ENCODE data around the gene NDUFV1.
A peak's percentile ranks its signal among the peaks of the same experiment; 100 is the strongest.
"Not testable (repeated sequence)": the region's sequence is repeated elsewhere in the genome, so short reads cannot be mapped to it uniquely, and the experiment has no call there.

Gene NDUFV1

DNA sequence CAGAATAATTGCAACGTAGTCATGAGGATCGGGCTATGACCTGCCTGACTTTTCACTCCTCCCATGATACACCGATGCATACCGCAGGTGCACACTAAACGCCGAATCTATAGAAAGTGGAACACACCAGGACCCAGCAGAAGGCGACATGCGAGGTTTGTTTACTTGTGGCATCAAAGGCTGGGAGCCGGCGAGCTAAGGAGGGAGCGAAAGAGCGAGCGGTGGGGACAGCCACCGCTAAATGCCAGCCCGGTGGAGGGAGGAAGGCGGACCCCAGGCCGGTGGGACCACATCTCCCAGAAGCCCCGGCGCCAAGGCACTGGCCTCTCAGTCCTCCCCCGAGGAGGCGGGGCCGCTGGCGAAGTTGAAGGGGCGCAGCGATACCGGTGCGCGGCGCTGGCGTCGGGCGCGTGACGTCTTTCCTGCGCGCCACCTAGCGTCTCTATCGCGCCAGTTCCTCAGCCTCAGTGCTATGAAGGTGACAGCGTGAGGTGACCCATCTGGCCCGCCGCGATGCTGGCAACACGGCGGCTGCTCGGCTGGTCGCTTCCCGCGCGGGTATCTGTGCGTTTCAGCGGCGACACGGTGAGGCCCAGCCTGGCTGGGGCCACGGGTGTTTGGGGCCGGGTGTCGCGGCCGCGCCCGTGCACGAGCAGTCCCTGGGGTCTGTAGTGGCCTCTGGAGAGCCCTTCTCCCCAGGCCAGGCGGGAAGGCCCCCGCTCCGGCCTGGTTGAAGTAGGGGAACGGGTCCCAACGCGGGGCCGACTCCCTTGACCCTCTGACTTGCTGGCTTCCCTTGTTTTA lies at the start of gene NDUFV1:
NDUFV1 (plus strand) TSS at position 445 of the 804 bp plus-strand sequence; CDS start at position 514, 69 bp downstream.
- peak; percentile 93 for DNase-seq (ENCODE audit: low spot score)

GRCh38 chr11:67558084-67558772 lies 48.5 kb upstream of the NDUFV1 start:
- no peak for DNase-seq (ENCODE audit: low spot score)

DNA sequence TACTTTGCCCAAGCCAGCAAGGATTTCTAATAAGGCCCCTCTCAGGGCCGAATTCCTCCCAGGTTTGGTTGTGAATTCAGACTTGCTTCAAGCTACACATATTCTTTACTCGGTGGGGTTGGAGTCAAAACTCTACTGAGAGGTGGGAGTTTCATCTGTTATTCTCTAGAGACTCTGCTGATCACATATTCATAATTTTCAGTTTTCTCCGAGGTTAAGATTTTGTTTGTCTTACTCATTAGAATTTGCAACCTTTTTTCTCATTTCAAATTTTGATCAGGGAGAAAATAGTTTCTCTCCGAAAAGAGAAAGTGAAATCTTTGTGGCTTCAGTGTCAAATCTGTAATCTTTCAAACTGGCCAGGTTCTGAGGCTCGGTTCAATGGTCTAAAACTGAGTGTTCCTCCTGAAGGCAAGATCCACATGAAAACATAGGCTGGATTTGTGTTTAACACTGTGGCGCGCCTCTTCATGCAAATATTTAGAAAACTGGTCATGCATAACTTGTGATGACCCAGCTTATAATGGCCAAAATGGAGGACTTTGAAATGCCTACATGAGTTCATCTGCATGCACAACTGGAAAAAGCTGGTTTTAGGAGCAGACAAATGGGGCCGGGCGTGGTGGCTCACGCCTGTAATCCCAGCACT lies 44.6 kb upstream of the NDUFV1 start:
- no peak for DNase-seq (ENCODE audit: low spot score)

GRCh38 chr11:67562963-67563704 lies 43.6 kb upstream of the NDUFV1 start:
- DNase-seq (ENCODE audit: low spot score), result no peak

DNA sequence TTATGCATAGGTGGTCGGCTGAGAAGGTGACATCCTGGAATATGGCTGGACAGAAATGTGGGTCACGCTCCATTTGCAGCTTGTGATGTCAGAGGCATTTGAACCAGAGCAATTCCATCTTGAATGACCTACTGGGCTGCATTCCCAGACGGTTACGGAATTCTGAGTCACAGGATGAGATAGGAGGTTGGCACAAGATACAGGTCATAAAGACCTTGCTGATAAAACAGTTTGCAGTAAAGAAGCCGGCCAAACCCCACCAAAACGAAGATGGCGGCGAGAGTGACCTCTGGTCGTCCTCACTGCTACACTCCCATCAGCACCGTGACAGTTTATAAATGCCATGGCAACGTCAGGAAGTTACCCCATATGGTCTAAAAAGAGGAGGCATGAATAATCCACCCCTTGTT lies 43.0 kb upstream of the NDUFV1 start:
- not testable (repeated sequence) for DNase-seq (ENCODE audit: low spot score)

DNA sequence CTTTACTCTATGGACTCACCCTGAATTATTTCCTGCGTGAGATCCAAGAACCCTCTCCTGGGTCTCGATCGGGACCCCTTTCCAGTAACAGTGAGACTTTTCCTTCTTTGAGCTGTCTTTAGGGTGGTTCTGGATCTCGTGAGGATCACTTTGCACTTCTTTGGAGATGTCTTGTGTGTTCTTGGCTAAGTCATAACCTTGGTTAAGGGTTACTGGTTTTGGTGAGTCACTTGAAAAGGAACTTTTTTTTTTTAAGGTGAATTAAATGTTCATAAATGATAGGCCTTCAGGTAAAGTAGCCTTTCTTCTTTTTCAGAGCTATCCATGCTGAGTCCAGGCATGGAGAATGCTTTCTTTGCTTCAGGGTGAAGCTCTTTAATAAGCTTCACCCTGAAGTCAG lies 42.5 kb upstream of the NDUFV1 start:
- DNase-seq (ENCODE audit: low spot score), result no peak

DNA sequence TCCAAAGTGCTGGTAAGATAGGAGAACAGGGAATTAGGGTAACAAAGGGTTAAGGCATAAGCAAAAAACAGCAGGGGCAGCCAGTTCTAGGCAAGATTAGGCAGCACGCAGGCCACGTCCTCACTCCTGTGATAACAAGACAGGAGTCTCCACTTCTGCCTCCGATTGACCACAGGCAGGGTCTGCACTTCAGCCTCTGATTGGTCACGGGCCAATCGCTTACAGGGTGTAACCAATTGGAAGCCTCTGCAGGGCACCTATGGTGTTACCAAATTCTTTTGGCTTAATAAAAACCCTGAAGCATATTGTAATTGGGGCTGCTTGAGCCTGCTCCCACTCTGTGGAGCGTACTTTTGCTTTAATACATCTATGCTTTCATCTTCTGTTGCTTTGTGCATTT lies 35.3 kb upstream of the NDUFV1 start:
- no peak for DNase-seq (ENCODE audit: low spot score)

DNA sequence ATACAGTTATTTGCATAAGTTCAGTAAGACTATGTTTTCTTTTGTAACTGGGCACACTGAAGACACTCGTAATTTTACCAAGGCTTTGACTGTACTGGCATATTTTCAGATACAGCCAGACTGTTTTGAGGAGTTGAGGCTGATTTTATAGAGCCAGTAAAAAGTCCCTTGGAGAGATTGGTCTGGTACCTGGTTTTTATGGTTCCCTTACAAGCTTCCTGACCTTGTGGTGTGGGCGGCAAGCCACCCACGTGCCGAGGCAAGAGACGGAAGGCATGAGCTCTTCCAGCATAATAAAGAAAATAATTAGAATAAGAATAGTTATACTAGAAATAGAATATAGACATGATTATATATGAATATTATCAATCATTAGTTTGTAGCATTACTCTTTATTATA lies 34.4 kb upstream of the NDUFV1 start:
- no peak for DNase-seq (ENCODE audit: low spot score)

DNA sequence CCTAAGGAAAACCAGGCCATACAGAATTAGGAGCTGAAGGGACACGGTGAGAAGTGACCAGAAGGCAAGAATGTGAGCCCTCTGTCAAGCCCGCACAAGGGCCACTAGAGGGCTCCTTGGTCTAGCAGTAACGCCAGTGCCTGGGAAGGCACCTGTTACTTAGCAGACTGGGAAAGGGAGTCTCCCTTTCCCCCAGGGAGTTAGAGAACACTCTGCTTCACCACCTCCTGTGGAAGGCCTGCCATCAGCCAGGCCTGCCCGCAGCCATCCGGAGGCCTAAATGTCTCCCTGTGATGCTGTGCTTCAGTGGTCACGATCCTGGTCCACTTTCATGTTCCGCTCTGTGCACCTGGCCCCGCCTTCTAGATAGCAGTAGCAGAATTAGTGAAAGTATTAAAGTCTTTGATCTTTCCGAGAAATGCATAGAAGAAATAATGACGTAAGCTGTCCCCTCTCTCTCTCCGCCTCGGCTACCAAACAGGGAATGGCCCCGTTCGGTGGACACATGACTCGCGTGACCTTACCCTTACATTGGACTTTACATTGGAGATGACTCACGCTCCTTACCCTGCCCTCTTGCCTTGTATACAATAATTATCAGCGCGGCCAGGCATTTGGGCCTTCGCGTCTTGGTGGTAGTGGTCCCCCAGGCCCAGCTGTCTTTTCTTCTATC lies 33.9 kb upstream of the NDUFV1 start:
- peak; percentile 29 for DNase-seq (ENCODE audit: low spot score)

DNA sequence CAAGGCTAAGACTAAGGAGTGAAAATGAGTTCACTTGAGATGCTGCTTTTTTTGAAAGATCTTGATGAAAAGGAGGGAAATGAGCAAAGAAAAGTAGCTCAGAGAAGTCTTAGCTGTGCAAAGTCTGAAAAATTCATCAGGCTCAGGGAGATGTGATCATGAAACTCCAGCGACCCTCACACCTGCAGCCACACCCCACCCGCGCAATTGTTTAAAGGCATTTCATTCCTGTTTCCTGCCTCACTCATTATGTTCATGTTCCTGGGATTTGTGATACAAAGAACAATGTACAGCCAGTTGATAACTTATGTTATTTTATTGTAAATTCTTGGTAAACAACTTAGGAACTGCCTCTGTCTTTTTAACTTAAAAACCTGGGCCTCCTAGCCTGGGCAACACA lies 31.8 kb upstream of the NDUFV1 start:
- DNase-seq (ENCODE audit: low spot score), result no peak

- DNase-seq (ENCODE audit: low spot score), result no peak
Measured at GRCh38 chr11:67576735-67577475, 29.8 kb upstream of the NDUFV1 start.

- DNase-seq (ENCODE audit: low spot score), result no peak
Measured at GRCh38 chr11:67577951-67578350, 28.8 kb upstream of the NDUFV1 start.

- no peak for DNase-seq (ENCODE audit: low spot score)
Measured at GRCh38 chr11:67581469-67581868, 25.3 kb upstream of the NDUFV1 start.

GRCh38 chr11:67582011-67582410 lies 24.7 kb upstream of the NDUFV1 start:
- no peak for DNase-seq (ENCODE audit: low spot score)

DNA sequence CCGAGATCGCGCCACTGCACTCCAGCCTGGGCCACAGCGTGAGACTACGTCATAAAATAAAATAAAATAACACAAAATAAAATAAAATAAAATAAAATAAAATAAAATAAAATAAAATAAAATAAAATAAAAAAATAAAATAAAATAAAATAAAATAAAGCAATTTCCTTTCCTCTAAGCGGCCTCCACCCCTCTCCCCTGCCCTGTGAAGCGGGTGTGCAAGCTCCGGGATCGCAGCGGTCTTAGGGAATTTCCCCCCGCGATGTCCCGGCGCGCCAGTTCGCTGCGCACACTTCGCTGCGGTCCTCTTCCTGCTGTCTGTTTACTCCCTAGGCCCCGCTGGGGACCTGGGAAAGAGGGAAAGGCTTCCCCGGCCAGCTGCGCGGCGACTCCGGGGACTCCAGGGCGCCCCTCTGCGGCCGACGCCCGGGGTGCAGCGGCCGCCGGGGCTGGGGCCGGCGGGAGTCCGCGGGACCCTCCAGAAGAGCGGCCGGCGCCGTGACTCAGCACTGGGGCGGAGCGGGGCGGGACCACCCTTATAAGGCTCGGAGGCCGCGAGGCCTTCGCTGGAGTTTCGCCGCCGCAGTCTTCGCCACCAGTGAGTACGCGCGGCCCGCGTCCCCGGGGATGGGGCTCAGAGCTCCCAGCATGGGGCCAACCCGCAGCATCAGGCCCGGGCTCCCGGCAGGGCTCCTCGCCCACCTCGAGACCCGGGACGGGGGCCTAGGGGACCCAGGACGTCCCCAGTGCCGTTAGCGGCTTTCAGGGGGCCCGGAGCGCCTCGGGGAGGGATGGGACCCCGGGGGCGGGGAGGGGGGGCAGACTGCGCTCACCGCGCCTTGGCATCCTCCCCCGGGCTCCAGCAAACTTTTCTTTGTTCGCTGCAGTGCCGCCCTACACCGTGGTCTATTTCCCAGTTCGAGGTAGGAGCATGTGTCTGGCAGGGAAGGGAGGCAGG lies 23.2 kb upstream of the NDUFV1 start, which contains the start of gene GSTP1:
GSTP1 (plus strand) TSS at position 566 of the 958 bp plus-strand sequence; CDS start at position 598, 32 bp downstream.
- peak; percentile 36 for DNase-seq (ENCODE audit: low spot score)

DNA sequence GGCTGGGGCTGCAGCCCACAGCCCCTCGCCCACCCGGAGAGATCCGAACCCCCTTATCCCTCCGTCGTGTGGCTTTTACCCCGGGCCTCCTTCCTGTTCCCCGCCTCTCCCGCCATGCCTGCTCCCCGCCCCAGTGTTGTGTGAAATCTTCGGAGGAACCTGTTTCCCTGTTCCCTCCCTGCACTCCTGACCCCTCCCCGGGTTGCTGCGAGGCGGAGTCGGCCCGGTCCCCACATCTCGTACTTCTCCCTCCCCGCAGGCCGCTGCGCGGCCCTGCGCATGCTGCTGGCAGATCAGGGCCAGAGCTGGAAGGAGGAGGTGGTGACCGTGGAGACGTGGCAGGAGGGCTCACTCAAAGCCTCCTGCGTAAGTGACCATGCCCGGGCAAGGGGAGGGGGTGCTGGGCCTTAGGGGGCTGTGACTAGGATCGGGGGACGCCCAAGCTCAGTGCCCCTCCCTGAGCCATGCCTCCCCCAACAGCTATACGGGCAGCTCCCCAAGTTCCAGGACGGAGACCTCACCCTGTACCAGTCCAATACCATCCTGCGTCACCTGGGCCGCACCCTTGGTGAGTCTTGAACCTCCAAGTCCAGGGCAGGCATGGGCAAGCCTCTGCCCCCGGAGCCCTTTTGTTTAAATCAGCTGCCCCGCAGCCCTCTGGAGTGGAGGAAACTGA lies 22.4 kb upstream of the NDUFV1 start:
- DNase-seq (ENCODE audit: low spot score), result no peak

DNA sequence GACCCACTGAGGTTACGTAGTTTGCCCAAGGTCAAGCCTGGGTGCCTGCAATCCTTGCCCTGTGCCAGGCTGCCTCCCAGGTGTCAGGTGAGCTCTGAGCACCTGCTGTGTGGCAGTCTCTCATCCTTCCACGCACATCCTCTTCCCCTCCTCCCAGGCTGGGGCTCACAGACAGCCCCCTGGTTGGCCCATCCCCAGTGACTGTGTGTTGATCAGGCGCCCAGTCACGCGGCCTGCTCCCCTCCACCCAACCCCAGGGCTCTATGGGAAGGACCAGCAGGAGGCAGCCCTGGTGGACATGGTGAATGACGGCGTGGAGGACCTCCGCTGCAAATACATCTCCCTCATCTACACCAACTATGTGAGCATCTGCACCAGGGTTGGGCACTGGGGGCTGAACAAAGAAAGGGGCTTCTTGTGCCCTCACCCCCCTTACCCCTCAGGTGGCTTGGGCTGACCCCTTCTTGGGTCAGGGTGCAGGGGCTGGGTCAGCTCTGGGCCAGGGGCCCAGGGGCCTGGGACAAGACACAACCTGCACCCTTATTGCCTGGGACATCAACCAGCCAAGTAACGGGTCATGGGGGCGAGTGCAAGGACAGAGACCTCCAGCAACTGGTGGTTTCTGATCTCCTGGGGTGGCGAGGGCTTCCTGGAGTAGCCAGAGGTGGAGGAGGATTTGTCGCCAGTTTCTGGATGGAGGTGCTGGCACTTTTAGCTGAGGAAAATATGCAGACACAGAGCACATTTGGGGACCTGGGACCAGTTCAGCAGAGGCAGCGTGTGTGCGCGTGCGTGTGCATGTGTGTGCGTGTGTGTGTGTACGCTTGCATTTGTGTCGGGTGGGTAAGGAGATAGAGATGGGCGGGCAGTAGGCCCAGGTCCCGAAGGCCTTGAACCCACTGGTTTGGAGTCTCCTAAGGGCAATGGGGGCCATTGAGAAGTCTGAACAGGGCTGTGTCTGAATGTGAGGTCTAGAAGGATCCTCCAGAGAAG lies 21.6 kb upstream of the NDUFV1 start:
- DNase-seq (ENCODE audit: low spot score), result no peak

DNA sequence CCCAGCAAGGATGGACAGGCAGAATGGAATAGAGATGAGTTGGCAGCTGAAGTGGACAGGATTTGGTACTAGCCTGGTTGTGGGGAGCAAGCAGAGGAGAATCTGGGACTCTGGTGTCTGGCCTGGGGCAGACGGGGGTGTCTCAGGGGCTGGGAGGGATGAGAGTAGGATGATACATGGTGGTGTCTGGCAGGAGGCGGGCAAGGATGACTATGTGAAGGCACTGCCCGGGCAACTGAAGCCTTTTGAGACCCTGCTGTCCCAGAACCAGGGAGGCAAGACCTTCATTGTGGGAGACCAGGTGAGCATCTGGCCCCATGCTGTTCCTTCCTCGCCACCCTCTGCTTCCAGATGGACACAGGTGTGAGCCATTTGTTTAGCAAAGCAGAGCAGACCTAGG lies 20.8 kb upstream of the NDUFV1 start:
- no peak for DNase-seq (ENCODE audit: low spot score)
